Measurements from ENCODE around the gene TRIM3.

Gene TRIM3

DNA sequence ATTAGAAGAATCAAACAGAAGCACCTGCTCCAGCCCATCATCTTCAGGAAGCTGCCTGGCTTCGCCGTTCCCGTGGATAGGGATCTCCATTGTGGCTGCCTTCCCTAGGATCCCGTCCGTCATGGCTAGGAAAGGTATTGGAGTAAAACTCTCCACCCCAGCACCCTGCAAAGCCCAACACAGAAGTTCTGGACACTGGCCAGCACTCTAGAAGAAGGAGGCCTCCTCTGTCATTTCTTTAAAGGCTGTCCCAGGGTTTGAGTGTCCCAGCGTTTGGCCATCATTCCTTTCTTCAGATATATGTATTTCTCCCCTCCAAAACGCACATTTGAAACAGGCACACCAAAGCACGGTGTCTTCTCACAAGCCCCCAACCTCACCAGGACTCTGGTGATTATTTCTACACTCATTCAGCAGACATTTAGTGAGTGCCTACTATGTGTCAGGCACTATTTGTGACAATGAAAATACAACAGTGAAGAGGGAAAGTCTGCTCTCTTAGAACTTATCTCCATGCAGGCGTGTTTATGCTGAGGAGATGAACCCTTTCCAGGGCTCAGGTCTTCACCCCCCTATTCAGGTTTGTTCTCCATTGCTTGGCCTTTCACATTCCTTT is 6.7 kb upstream of the TRIM3 start:
- DNase-seq (ENCODE audit: low read depth) = no peak

DNA sequence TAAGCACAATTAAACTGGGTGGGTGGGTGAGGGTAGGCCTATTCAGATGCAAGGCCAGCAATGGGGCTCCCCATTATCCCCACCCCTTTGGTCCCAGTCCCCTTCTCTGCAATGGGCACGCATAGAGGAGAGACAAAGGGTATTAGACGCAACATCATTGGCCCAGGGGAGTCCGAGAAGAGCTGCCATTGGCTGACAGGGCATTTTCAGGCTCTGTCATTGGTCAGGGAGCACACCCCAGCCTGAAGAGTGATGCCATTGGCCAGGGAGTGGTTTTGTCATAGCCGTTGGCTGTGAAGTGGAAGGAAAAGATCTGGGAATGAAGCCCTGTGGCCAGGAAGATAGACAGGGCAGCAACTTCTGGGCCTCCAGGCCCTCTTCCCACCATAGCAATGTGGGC is 2.8 kb upstream of the TRIM3 start:
- no peak for DNase-seq (ENCODE audit: low read depth)

- DNase-seq (ENCODE audit: low read depth) = no peak
These were observed 2.2 kb upstream of the TRIM3 start for GRCh38 chr11:6475936-6476335.

DNA sequence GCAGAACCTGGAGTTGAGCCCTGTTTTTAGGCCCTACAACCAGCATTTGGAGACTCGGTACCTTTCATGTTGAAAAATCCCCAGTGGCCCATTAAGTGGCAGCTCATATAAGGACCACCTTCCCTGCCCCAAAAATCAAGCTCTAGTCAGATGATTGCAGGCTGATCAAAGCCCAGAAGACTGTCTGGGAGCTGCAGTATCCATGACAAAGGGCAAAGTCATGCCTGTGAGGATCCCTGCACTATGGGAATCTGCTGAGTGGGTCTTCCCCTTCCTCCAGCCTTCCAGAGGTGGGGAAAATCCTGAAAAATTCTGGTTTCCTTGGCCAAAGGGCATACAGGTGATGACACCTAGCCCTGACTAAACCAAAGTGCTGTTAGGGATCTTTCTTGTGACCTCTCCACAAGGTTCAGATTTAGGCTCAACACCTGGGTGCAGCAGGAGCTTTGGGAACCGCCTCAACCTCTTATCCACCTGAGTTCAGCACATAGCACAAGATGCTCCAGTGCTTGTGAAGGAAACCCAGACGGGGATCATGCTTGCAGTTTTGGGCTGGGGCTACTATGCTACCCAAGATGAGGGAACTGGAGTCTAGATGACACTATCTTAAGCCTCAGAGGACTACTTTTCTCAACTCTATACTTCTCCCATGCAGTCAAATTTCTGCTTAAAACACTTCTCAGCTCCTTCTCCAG is 1.2 kb upstream of the TRIM3 start:
- DNase-seq (ENCODE audit: low read depth) = no peak

- no peak for DNase-seq (ENCODE audit: low read depth)
These were observed 662 bp upstream of the TRIM3 start for GRCh38 chr11:6474413-6474792.

DNA sequence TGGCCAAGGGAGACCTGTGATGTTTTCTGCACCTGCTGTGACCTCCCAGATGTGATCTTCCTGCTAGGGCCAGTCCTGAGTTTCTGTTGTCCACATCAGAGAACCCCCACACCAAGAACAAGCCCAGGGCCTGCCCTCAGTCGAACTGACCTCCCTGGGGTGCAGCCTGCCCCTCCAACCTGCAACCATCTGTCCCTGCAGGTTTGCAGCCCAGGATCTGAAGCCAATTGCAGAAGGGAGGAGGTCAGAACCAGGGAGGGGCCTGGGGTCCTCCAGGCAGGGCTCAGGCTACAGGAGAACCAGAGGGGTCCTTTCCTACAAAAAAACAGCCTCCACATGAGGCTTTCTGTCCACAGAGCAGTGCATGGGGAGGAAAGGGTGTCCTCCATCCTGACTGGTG is 807 bp downstream of the TRIM3 start:
- DNase-seq (ENCODE audit: low read depth) = no peak

DNA sequence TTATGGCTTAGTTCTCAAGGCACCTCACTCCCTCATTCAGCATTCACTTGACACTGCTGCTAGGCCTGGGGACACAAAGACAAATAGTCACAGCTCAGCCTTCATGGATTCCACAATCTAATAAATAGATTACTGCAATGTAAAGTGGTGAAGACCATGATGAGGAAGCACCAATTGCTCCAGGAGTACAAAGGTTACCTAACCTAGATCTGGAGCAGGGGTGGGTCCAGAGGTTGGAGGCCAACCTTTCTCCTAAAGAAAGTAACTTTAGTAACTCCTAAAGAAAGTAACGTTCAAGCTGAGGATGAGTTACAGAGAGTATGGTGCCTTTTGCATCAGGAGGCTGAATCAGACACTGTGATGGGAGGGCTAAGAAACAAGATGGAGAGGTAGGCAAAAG is 4.1 kb downstream of the TRIM3 start:
- no peak for DNase-seq (ENCODE audit: low read depth)

- DNase-seq (ENCODE audit: low read depth) = no peak
These were observed 4.8 kb downstream of the TRIM3 start for GRCh38 chr11:6468712-6469495.

- no peak for DNase-seq (ENCODE audit: low read depth)
These were observed 14.7 kb downstream of the TRIM3 start for GRCh38 chr11:6459099-6459450.

GRCh38 chr11:6458352-6459098 is 15.2 kb downstream of the TRIM3 start:
- DNase-seq (ENCODE audit: low read depth) = no peak

DNA sequence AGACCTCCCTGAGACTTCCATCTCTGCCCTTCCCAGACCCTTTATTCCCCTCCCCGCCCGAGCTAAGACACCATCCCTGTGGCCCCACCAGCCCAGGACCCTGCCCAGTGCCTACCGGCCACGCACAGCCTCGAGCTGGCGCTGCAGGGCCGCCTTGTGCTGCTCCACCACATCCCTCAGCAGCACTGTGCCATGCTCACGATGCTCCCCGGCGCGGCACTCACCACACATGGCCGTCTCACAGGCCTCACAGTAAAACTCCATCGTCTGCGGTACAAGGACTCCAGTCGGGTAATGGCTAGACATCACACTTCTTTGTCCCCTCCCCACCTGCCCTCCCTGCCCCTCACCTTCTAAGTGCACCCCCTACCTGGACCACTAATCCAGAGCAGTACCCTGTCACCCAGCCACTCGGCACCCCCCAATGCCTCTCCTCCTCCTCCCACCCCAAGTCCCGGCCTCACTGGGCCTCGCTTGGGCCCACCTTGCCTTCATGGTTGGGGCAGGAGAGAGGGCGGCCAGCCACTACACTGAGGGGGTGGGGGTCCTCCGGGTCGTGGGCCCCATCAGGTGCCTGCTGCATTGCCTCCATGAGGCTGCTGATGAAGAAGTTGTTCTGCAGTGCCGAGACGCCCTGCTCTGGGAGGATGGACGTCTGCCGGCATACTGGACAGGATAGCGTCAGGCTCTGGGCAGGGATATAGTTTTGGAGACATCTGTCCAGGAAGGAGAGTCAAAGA is 16.0 kb downstream of the TRIM3 start:
- DNase-seq (ENCODE audit: low read depth) = no peak

- DNase-seq (ENCODE audit: low read depth) = no peak
These were observed 17.2 kb downstream of the TRIM3 start for GRCh38 chr11:6456361-6457073.

DNA sequence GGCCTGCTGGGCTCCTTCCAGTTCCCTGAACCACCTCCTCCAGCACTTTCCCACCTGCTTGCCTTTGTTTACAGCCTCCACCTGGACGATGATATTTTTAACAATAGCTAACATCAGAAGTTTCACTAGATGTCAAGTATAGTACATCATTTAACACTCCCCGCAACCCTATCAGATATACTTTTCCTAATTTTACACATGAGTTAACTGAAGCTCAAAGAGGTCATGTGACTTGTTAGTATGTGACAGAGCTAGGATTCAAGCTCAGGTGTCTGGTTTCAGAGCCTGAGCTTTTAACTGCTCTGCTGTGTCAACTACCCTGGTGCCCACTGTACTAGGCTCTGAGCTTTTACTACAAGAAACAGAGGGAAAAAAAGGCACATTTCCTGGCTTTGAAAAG is 18.7 kb downstream of the TRIM3 start:
- no peak for DNase-seq (ENCODE audit: low read depth)

GRCh38 chr11:6453152-6453551 is 20.6 kb downstream of the TRIM3 start:
- DNase-seq (ENCODE audit: low read depth) = no peak

GRCh38 chr11:6452219-6452618 is 21.5 kb downstream of the TRIM3 start:
- DNase-seq (ENCODE audit: low read depth) = no peak

DNA sequence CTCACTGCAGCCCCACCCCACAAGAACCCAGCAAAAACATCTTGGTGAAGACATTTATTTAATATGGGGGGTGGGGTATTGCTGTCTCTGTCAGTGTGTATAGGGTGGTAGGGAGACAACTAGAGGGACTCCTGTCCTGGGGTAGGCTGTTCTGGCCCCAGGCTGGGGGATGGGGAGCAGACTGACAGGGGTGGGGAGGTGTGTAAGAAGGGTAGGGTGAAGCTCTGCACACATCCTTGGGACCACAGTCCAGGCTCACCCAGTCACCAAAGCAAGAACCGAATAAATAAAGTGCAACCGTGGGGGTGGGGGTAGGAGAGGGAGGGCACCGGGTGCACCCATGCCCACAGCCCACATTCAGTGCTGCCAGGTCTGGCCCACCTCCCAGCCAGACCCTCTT is 25.2 kb downstream of the TRIM3 start:
- DNase-seq (ENCODE audit: low read depth) = no peak

- DNase-seq (ENCODE audit: low read depth) = peak; percentile 14
These were observed 30.3 kb downstream of the TRIM3 start for GRCh38 chr11:6443269-6444003.

DNA sequence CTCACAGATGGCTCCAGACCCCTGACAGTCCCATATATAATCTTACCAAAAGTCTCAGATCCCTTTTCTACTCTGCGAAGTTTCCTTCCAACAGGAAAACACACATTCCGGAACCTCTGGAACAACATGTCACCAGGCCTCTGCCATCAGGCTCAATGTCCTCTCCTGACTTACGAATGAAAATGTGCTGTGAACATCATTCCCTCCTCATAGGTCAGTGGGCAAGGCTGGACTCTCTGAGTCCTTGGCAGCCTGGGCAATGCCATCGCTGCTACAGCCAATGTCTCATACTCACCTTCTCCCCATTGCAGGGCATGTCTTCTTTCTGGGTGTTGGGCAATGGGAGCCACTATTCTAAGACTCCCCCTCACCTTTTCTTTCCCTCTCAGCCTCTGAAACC is 31.3 kb downstream of the TRIM3 start:
- no peak for DNase-seq (ENCODE audit: low read depth)

DNA sequence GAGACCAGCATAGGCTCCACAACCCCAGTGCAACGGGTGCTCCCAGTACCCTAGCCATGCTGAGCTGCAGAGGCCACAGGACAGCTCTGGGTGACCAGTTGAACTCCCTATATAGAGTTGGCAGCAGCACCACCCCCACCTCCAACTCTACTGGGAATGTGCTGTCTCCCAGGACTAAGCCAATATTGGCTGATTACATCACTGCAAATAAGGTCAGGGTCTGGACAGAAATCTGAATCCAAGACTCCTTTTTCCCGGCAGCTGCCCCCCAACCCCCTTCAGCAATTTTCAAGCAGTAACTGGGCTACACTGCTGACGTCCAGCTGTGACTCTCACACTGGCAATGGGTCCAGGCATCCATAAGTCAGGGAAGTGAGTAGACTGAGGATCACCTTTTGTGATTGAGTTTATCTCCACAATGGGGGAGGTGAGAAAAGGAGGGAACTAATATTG is 32.8 kb downstream of the TRIM3 start, which contains the start of gene HPX:
Gene HPX (minus strand): TSS at position 82 of the 453 bp plus-strand sequence. CDS start 24 bp downstream, at position 58.
- DNase-seq (ENCODE audit: low read depth) = no peak

- no peak for DNase-seq (ENCODE audit: low read depth)
These were observed 34.7 kb downstream of the TRIM3 start for GRCh38 chr11:6438979-6439571.
